Endothelial cell of umbilical vein (primary cell): ENCODE results near the gene ZNF232. TPM values are rescaled to one million over a fixed set of nuclear protein-coding genes. Genes with fewer than 3 reads are reported as not detected.
"Not testable (repeated sequence)": the region's sequence is repeated elsewhere in the genome, so short reads cannot be mapped to it uniquely, and the experiment has no call there.

ENCODE experiments used
- BruUV-seq: library from RNA; stranded (reverse); fragments of 400-500 nt; replicated peaks from 2 replicates; lab custom pipeline; 2021; lab: Mats Ljungman, UMichigan
- CTCF ChIA-PET: fragments of 300-600, 350-600 bp; sonication (Branson Sonifier 250); formaldehyde crosslinking; loops from one replicate; lab custom pipeline; 2021; ENCODE audit warnings: antibody characterized with exemption, inconsistent platforms; lab: Charles Lee
- POLR2A ChIA-PET: fragments of 300-600, 350-600 bp; sonication (Branson Sonifier 250); formaldehyde crosslinking; loops from one replicate; lab custom pipeline; 2021; ENCODE audit warnings: antibody characterized with exemption, inconsistent platforms; lab: Charles Lee
- DNase-seq: peaks from one replicate; pipeline ENCODE4 v3.0.0-alpha.2; 2011; ENCODE audit warnings: low read depth, low spot score
- FAIRE-seq: peaks from 2 replicates; lab custom pipeline; 2011; peaks lifted over from hg19 to GRCh38; lab: Jason Lieb, UNC
- H2AFZ ChIP-seq: 2 replicates; pipeline ENCODE4 v1.6.0; 2012; ENCODE audit warnings: low read depth, low read length, control low read depth, inconsistent platforms
- H3K27ac ChIP-seq: 2 replicates; pipeline ENCODE4 v1.5.1; 2011; ENCODE audit warnings: low read depth, mild to moderate bottlenecking, control low read depth, low read length, moderate library complexity; ENCODE audit not compliant: insufficient read depth
- H3K27me3 ChIP-seq, 2 experiments: 2 replicates each; pipeline versions ENCODE4 v1.6.0 to v1.6.1; 2011; ENCODE audit warnings: low read length in 2 of 2, mixed read lengths in 1 of 2; ENCODE audit not compliant: control insufficient read depth in 2 of 2, insufficient read depth in 2 of 2
- H3K36me3 ChIP-seq, 2 experiments: 2 replicates in 1 of 2; 3 replicates in 1 of 2; pipeline ENCODE4 v1.5.1; 2011; ENCODE audit warnings: low read length in 2 of 2, mild to moderate bottlenecking in 1 of 2, moderate library complexity in 1 of 2; ENCODE audit not compliant: control insufficient read depth in 2 of 2, insufficient read depth in 2 of 2; ENCODE audit errors: extremely low read depth in 1 of 2
- H3K4me1 ChIP-seq: 3 replicates; pipeline ENCODE4 v1.5.1; 2011; ENCODE audit warnings: mild to moderate bottlenecking, low read length; ENCODE audit not compliant: control insufficient read depth, insufficient read depth; ENCODE audit errors: extremely low read depth
- H3K4me2 ChIP-seq: 2 replicates; pipeline ENCODE4 v1.6.1; 2011; ENCODE audit warnings: low read length, control low read depth, mixed read lengths; ENCODE audit not compliant: insufficient read depth
- H3K4me3 ChIP-seq, 3 experiments: fragments of 200-600 bp in 1 of 3; sonication (generic), shearing (Covaris generic) in 1 of 3; replicated peaks in 1 of 3; 2 replicates each; pipeline ENCODE4 v1.5.1; 2011 to 2016; ENCODE audit warnings: control low read depth in 3 of 3, low read length in 3 of 3, mild to moderate bottlenecking in 2 of 3, inconsistent platforms in 1 of 3, low read depth in 1 of 3, moderate library complexity in 1 of 3; ENCODE audit not compliant: insufficient read depth in 1 of 3
- H3K79me2 ChIP-seq: 2 replicates; pipeline ENCODE4 v1.6.0; 2012; ENCODE audit warnings: low read length, inconsistent platforms; ENCODE audit not compliant: control insufficient read depth, insufficient read depth
- H3K9ac ChIP-seq: replicated peaks from 2 replicates; pipeline ENCODE3; 2011; ENCODE audit warnings: low read length, control low read depth; ENCODE audit not compliant: insufficient read depth; ENCODE audit errors: extremely low read depth
- H3K9me1 ChIP-seq: replicated peaks from 3 replicates; pipeline ENCODE4 v1.6.0; 2011; ENCODE audit warnings: mild to moderate bottlenecking, low read length; ENCODE audit not compliant: control insufficient read depth, insufficient read depth; ENCODE audit errors: extremely low read depth
- H3K9me3 ChIP-seq: replicated peaks from 2 replicates; pipeline ENCODE4 v1.5.1; 2012; ENCODE audit warnings: low read length, inconsistent platforms; ENCODE audit not compliant: control insufficient read depth, insufficient read depth
- H4K20me1 ChIP-seq: replicated peaks from 2 replicates; pipeline ENCODE3; 2011; ENCODE audit warnings: mild to moderate bottlenecking, low read length; ENCODE audit not compliant: control insufficient read depth, insufficient read depth; ENCODE audit errors: extremely low read depth
- EZH2 ChIP-seq: IDR thresholded peaks from 2 replicates; pipeline ENCODE4 v1.6.1; 2012; ENCODE audit warnings: borderline replicate concordance, low read depth, mild to moderate bottlenecking, moderate library complexity, low read length, inconsistent platforms; ENCODE audit not compliant: severe bottlenecking
- FOS ChIP-seq: IDR thresholded peaks from 2 replicates; pipeline ENCODE4 v1.6.1; 2011; ENCODE audit warnings: mild to moderate bottlenecking, low read length, moderate library complexity, borderline replicate concordance; ENCODE audit not compliant: insufficient read depth
- JUN ChIP-seq: IDR thresholded peaks from 2 replicates; pipeline ENCODE4 v1.6.1; 2011; ENCODE audit warnings: borderline replicate concordance, low read depth; ENCODE audit not compliant: insufficient read length, insufficient read depth
- MAX ChIP-seq: IDR thresholded peaks from 2 replicates; pipeline ENCODE4 v1.6.1; 2011; ENCODE audit not compliant: insufficient read depth, insufficient read length
- POLR2AphosphoS5 ChIP-seq: IDR thresholded peaks from 2 replicates; pipeline ENCODE4 v1.6.1; 2012; ENCODE audit warnings: low read depth, mild to moderate bottlenecking, control low read depth, low read length, moderate library complexity; ENCODE audit not compliant: insufficient read depth
- dilution Hi-C: fragments of 300-500 bp; cut with MboI; formaldehyde crosslinking; loops from one replicate; pipeline ENCODE4 v1.15.0; 2019; ENCODE audit warnings: low sequenced_read_pairs; ENCODE audit not compliant: extremely low pct_ligation_motif_present
- intact Hi-C: fragments of 100-400 bp; cut with micrococcal nuclease; formaldehyde crosslinking; loops from one replicate; pipeline ENCODE4 v1.10.0; 2022
- polyA plus RNA-seq, 4 experiments: library from polyadenylated mRNA; depleted of rRNA in 3 of 4; stranded (reverse) in 3 of 4; unstranded in 1 of 4; fragments of >200 nt; gene quantifications; 2 replicates each; pipeline versions ENCODE4 v1.2.1 to v1.2.3, GENCODE V29; 2011 to 2012; ENCODE audit warnings: missing spikeins in 1 of 4
- total RNA-seq: library from RNA; stranded (reverse); gene quantifications from 2 replicates; pipeline ENCODE4 v1.2.3, GENCODE V29; 2021

ZNF232 gene
- total and polyA plus RNA-seq, 2 donors (not counting 3 experiments of a cell fraction or from before 2014, with no cell fraction given): 3.1 to 9.9 TPM

- H2AFZ ChIP-seq, CTCF ChIA-PET, H3K9me3 ChIP-seq, H3K9ac ChIP-seq, H3K27ac ChIP-seq, FAIRE-seq, DNase-seq, H3K36me3 ChIP-seq, H3K4me3 ChIP-seq, H3K79me2 ChIP-seq, dilution Hi-C loops, H4K20me1 ChIP-seq, H3K27me3 ChIP-seq, H3K4me2 ChIP-seq, POLR2A ChIA-PET, BruUV-seq, H3K9me1 ChIP-seq, intact Hi-C loops: not testable (repeated sequence)
- peaks cover 10% of the 10 kb centered on the region for H3K4me1 ChIP-seq
Observed at GRCh38 chr17:5075472-5075871, 36.2 kb downstream of the ZNF232 start.

- FAIRE-seq: no peak
- dilution Hi-C loops: no loop called here
- Histone ChIP-seq H3K4me1 (no peaks in the 10 kb centered on the region), H3K9me3 (no peaks in the 10 kb centered on the region), H3K4me2 (no peak overlapping the region), H3K9me1 (no peaks in the 10 kb centered on the region), H3K27me3 (no peaks in the 10 kb centered on the region), H3K79me2 (no peaks in the 10 kb centered on the region), H2AFZ (no peak overlapping the region), H3K27ac (no peak overlapping the region), H3K4me3 (no peak overlapping the region), H4K20me1 (no peaks in the 10 kb centered on the region), H3K9ac (no peak overlapping the region), H3K36me3 (no peaks in the 10 kb centered on the region)
- no TSS peak for BruUV-seq
- DNase-seq: no peak
- intact Hi-C loops: no loop called here
- POLR2A ChIA-PET: no interaction called here
- TF ChIP-seq JUN (no peak), EZH2 (no peak), POLR2AphosphoS5 (no peak), MAX (no peak), FOS (no peak)
- CTCF ChIA-PET: no interaction called here
Observed at GRCh38 chr17:5069724-5070123, 42.0 kb downstream of the ZNF232 start.
